Measurements from ENCODE around the gene AUTS2. TPM values are rescaled to one million over a fixed set of nuclear protein-coding genes. Genes with fewer than 3 reads are reported as not detected.

Gene AUTS2
- total and polyA plus RNA-seq, 9 of the 15 experiments (the other 6 are each of a cell fraction or from before 2014, with no cell fraction given) = 0.58 TPM; not detected in 8

DNA sequence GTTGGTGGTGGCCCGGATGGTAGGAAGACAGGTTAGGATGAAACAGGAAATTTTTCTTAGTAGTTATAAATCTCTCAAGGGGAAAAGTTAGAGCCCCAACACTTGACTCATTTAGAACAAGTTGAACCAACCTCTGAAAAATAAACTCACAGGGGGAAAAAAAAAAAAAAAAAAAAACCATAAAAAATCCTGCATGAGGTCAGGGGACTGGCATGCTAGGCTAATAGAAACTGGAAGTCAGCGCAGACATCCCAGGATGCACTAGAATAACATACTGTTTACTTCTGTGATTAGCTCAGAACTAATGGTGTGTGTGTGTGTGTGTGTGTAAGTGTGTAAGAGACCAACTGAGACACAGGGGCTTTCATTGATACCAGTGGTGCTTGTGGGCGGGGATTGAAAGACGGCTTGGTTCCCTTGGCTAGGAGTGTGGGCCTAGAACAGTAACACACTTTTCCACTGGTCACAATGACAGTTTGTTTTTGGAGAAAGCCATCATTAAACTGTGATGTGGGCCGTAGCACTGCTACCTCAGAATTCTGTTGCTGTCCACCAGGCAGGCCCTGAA lies 1042.1 kb downstream of the AUTS2 start:
- H3K27me3 ChIP-seq (ENCODE audit: control insufficient read depth in 2 of 2, insufficient read depth in 2 of 2, low read length in 2 of 2) = peaks cover 13 to 23% of the 10 kb centered on the region in 2 experiments
- H3K79me2 ChIP-seq (ENCODE audit: control insufficient read depth, insufficient read depth, low read length) = no peaks in the 10 kb centered on the region
- H3K4me3 ChIP-seq = no peak overlapping the region
- H3K4me1 ChIP-seq (replicated peaks in 1 of 2; ENCODE audit: control insufficient read depth in 2 of 2, insufficient read depth in 2 of 2, low read length in 2 of 2) = no peaks in the 10 kb centered on the region
- no peak for ATAC-seq
- H3K36me3 ChIP-seq (ENCODE audit: control insufficient read depth, insufficient read depth, low read length) = no peaks in the 10 kb centered on the region
- intact Hi-C loops (cut with micrococcal nuclease) = no loop called here
- no peak overlapping the region for H3K4me2 ChIP-seq (ENCODE audit: insufficient read depth, low read length)
- CTCF ChIA-PET (ENCODE audit: low intra/inter-chr PET ratio) = no interaction called here
- TF ChIP-seq SETDB1 (IDR thresholded peaks at IDR 0.05; ENCODE audit: low read length) (no peak), ZNF780A (CRISPR knock-in tag; IDR thresholded peaks at IDR 0.05) (no peak), SAP30 (IDR thresholded peaks at IDR 0.05; ENCODE audit: borderline replicate concordance, insufficient read depth, low read depth, low read length, poor library complexity, severe bottlenecking) (no peak), ZNF212 (CRISPR knock-in tag; IDR thresholded peaks at IDR 0.05) (no peak), GATA2 (CRISPR knock-in tag; IDR thresholded peaks at IDR 0.05) (no peak), KHSRP (IDR thresholded peaks at IDR 0.05) (no peak), PTTG1 (tag; IDR thresholded peaks at IDR 0.05; ENCODE audit: low read depth) (no peak)
- TF ChIP-seq, protein P1, sequence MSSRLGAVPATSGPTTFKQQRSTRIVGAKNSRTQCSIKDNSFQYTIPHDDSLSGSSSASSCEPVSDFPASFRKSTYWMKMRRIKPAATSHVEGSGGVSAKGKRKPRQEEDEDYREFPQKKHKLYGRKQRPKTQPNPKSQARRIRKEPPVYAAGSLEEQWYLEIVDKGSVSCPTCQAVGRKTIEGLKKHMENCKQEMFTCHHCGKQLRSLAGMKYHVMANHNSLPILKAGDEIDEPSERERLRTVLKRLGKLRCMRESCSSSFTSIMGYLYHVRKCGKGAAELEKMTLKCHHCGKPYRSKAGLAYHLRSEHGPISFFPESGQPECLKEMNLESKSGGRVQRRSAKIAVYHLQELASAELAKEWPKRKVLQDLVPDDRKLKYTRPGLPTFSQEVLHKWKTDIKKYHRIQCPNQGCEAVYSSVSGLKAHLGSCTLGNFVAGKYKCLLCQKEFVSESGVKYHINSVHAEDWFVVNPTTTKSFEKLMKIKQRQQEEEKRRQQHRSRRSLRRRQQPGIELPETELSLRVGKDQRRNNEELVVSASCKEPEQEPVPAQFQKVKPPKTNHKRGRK (tag; IDR thresholded peaks at IDR 0.05) = no peak
- no peak for FAIRE-seq
- no peak overlapping the region for H3K9ac ChIP-seq (ENCODE audit: insufficient read depth in 1 of 2, low read depth in 2 of 2, low read length in 2 of 2)
- no peak overlapping the region for H3K27ac ChIP-seq (ENCODE audit: extremely low read depth, low read depth, low read length)
- no peak for DNase-seq (ENCODE audit: extremely low read depth in 1 of 4, low spot score in 3 of 4)
- no peak overlapping the region for H2AFZ ChIP-seq (ENCODE audit: low read depth, low read length)
- H4K20me1 ChIP-seq (replicated peaks; ENCODE audit: control insufficient read depth, insufficient read depth, low read length) = no peaks in the 10 kb centered on the region
- no TSS peak for BruUV-seq (replicated peaks)
- POLR2A ChIA-PET = no interaction called here
- H3K9me1 ChIP-seq (ENCODE audit: control insufficient read depth, insufficient read depth, low read length) = no peaks in the 10 kb centered on the region
- WGBS (ENCODE audit: insufficient coverage, low coverage, missing lambda C conversion rate) = 0% methylated on average over 5 of the region's 5 CpGs
- H3K9me3 ChIP-seq (replicated peaks; ENCODE audit: control insufficient read depth, insufficient read depth, low read depth, low read length) = no peaks in the 10 kb centered on the region
- in situ Hi-C loops (cut with MboI) = no loop called here
